Gastroesophageal sphincter (tissue), 3 donors: ENCODE results near the gene COX7A2.

Experiments
- CTCF ChIP-seq, 4 experiments: fragments of 200-600 bp in 2 of 4; fragments of 450-650 bp in 2 of 4; sonication (generic) in 1 of 4; IDR thresholded peaks; one replicate each; pipeline ENCODE4 v1.5.1; 2017 to 2019; ENCODE audit warnings: antibody characterized with exemption in 4 of 4, mild to moderate bottlenecking in 2 of 4, moderate library complexity in 2 of 4
- EP300 ChIP-seq: sonication (generic); formaldehyde crosslinking; IDR thresholded peaks from one replicate; pipeline ENCODE4 v1.6.1; 2017; ENCODE audit warnings: antibody characterized with exemption, mild to moderate bottlenecking
- POLR2A ChIP-seq, 2 donors: fragments of 450-650 bp; IDR thresholded peaks; one replicate each; pipeline ENCODE4 v1.6.1; 2017; ENCODE audit warnings: antibody characterized with exemption in 2 of 2, mild to moderate bottlenecking in 2 of 2, moderate library complexity in 1 of 2
- POLR2AphosphoS5 ChIP-seq: sonication (generic); formaldehyde crosslinking; IDR thresholded peaks from one replicate; pipeline ENCODE4 v1.6.1; 2017; ENCODE audit warnings: antibody characterized with exemption

- TF ChIP-seq POLR2A (IDR thresholded peaks at IDR 0.05), result no peak
- TF ChIP-seq POLR2AphosphoS5, result no peak
- TF ChIP-seq EP300, result no peak
- TF ChIP-seq CTCF (IDR thresholded peaks at IDR 0.05), result no peak
Observed at GRCh38 chr6:75233092-75233615, 10.4 kb downstream of the COX7A2 start.
